ENCODE results near the gene NOL4L.

The NOL4L gene

DNA sequence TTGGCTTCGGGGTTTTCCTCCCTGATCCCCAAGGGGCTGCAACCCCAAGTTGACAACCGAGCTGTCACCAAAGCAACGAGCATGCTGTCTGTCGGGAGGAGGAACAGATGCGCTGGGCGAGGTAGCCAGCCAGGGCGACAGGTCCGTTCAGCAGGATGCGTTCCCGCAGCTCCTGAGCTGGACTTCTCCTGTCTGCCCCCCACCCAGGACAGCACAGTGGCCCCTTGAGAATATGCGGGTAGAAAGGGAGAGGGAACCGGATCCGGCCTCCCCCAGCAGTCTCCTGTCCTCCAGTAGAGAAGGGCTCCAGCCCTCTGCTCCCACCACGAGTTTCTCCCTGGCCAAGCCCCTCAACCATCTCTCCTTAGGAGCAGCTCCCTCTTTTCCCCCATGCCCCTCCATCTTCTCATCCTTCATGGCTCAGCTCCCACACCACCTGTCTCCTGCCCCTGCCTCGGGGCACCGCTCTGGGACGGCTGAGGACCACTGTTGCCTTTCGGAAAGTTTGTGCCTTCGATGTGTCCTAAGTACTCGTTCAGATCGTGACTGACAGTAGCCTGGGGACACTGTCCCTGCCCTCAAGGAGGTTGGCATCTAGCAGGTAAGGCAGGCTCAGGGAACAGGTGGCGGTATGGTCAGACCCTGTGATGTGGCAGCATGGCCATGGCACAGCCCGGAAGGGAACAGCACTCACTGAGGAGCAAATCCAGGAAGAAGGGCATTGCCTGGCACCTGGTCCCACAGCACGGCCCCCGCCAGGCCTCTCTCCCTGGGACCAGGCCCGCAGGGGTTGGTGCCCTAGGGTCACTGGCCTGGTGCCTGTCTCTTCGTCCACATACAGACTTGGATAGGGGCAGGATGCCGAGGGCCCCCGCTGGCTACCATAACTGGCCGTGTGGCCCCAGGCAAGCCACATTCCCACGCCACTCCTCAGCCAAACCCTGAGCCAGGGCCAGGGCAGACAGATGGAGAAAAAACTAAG lies 130.7 kb downstream of the NOL4L start:
- Histone ChIP-seq H3K36me3 (ENCODE audit: control insufficient read depth in 1 of 2, insufficient read depth in 2 of 2, low read length in 2 of 2) (peaks cover 76 to 77% of the 10 kb centered on the region in 2 experiments), H3K9ac (ENCODE audit: low read length) (no peak overlapping the region), H3K4me3 (ENCODE audit: low read depth, low read length) (no peak overlapping the region), H4K12ac (ENCODE audit: low read depth, low read length) (no peak overlapping the region), H4K91ac (ENCODE audit: low read depth, low read length) (no peak overlapping the region), H3K4me1 (ENCODE audit: control insufficient read depth in 1 of 2, insufficient read depth in 2 of 2, low read length in 2 of 2) (peaks cover 22 to 30% of the 10 kb centered on the region in 2 experiments), H2AK5ac (ENCODE audit: low read length) (no peak overlapping the region), H2BK120ac (ENCODE audit: insufficient read depth, low read length, poor library complexity) (no peak overlapping the region), H4K8ac (ENCODE audit: low read depth, low read length) (no peak overlapping the region), H2BK12ac (ENCODE audit: low read length) (no peak overlapping the region), H2AFZ (ENCODE audit: insufficient read depth, low read length, poor library complexity) (no peak overlapping the region), H3K27me3 (ENCODE audit: insufficient read depth, low read length) (no peaks in the 10 kb centered on the region), H3K18ac (ENCODE audit: low read length) (peak overlapping the region; percentile 0), H2BK5ac (ENCODE audit: low read depth, low read length, poor library complexity) (no peak overlapping the region), H3K4ac (ENCODE audit: low read depth, low read length) (no peak overlapping the region), H3K79me2 (ENCODE audit: control insufficient read depth, insufficient read depth, low read length, poor library complexity) (peaks cover 2% of the 10 kb centered on the region), H3K14ac (ENCODE audit: low read length) (no peak overlapping the region), H3K27ac (ENCODE audit: low read depth, low read length) (no peak overlapping the region), H3K9me3 (ENCODE audit: insufficient read depth, low read depth, low read length) (peaks cover 3% of the 10 kb centered on the region), H3K23ac (ENCODE audit: low read length) (no peak overlapping the region), H3K79me1 (ENCODE audit: low read length) (peaks cover 8% of the 10 kb centered on the region), H3K4me2 (ENCODE audit: low read length) (no peak overlapping the region)
- DNase-seq = peak in 1 of 2 donors; percentile 44
- no CpG with 5 or more reads among the region's 31 CpGs for WGBS (ENCODE audit: extremely low coverage, insufficient coverage, insufficient read length)

DNA sequence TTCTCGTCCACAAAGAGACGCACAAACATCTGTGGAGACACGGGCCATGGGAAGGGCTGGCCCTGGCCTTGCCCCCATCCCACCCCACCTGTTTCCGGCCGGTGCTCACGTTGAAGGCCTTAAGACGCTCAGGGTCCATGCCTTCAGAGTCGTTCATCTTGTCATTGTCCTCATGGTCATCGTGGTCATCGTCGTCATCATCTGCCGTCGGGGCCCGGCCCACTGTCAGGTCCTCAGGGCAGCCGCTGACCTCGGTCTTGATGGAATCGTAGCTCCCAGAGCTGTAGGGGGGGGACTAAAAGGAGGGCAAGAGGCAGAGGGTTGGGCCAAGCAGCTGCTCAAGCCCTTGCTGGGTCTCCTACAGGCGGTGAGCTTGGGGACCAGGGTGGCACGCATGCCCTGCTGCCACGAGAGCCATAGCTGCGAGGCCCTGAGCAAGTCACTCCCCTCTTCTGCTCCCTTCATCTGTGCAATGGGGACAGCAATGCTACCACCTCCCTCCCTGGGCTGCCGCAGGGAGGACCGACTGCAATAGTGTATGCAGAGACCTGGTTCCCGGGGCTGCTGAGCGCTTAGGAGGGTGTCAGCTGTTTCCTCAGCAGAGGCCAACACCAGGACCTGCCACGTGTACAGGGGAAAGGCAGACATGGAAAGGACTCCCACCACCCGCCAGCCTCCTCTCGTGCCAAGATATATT lies 131.5 kb downstream of the NOL4L start:
- H4K8ac ChIP-seq (ENCODE audit: low read depth, low read length) = no peak overlapping the region

GRCh38 chr20:32452776-32453466 lies 132.2 kb downstream of the NOL4L start:
- Histone ChIP-seq H3K4ac (ENCODE audit: low read depth, low read length) (no peak overlapping the region), H3K4me2 (ENCODE audit: low read length) (no peak overlapping the region), H2BK12ac (ENCODE audit: low read length) (no peak overlapping the region), H3K9me3 (ENCODE audit: insufficient read depth, low read depth, low read length) (peaks cover 3% of the 10 kb centered on the region), H3K23ac (ENCODE audit: low read length) (no peak overlapping the region), H4K12ac (ENCODE audit: low read depth, low read length) (no peak overlapping the region), H3K27ac (ENCODE audit: low read depth, low read length) (no peak overlapping the region), H3K14ac (ENCODE audit: low read length) (no peak overlapping the region), H3K18ac (ENCODE audit: low read length) (no peak overlapping the region), H3K9ac (ENCODE audit: low read length) (no peak overlapping the region), H4K8ac (ENCODE audit: low read depth, low read length) (no peak overlapping the region), H3K36me3 (ENCODE audit: control insufficient read depth in 1 of 2, insufficient read depth in 2 of 2, low read length in 2 of 2) (peaks cover 81 to 82% of the 10 kb centered on the region in 2 experiments), H4K91ac (ENCODE audit: low read depth, low read length) (no peak overlapping the region), H3K79me1 (ENCODE audit: low read length) (peaks cover 8% of the 10 kb centered on the region), H3K27me3 (ENCODE audit: insufficient read depth, low read length) (no peaks in the 10 kb centered on the region), H2BK120ac (ENCODE audit: insufficient read depth, low read length, poor library complexity) (no peak overlapping the region), H2BK5ac (ENCODE audit: low read depth, low read length, poor library complexity) (no peak overlapping the region), H2AFZ (ENCODE audit: insufficient read depth, low read length, poor library complexity) (no peak overlapping the region), H2AK5ac (ENCODE audit: low read length) (no peak overlapping the region), H3K4me3 (ENCODE audit: low read depth, low read length) (no peak overlapping the region), H3K79me2 (ENCODE audit: control insufficient read depth, insufficient read depth, low read length, poor library complexity) (peaks cover 2% of the 10 kb centered on the region), H3K4me1 (ENCODE audit: control insufficient read depth in 1 of 2, insufficient read depth in 2 of 2, low read length in 2 of 2) (peaks cover 15 to 21% of the 10 kb centered on the region in 2 experiments)
- no peak for DNase-seq
- WGBS (ENCODE audit: extremely low coverage, insufficient coverage, insufficient read length) = no CpG with 5 or more reads among the region's 24 CpGs

More for the DNA sequence above, 131.5 kb downstream of the NOL4L start:
- Histone ChIP-seq H2AK5ac (ENCODE audit: low read length) (no peak overlapping the region), H3K14ac (ENCODE audit: low read length) (no peak overlapping the region), H2BK120ac (ENCODE audit: insufficient read depth, low read length, poor library complexity) (no peak overlapping the region), H3K23ac (ENCODE audit: low read length) (no peak overlapping the region), H3K9ac (ENCODE audit: low read length) (no peak overlapping the region), H4K12ac (ENCODE audit: low read depth, low read length) (no peak overlapping the region), H3K18ac (ENCODE audit: low read length) (no peak overlapping the region), H2BK12ac (ENCODE audit: low read length) (no peak overlapping the region), H3K4me1 (ENCODE audit: control insufficient read depth in 1 of 2, insufficient read depth in 2 of 2, low read length in 2 of 2) (peaks cover 22 to 28% of the 10 kb centered on the region in 2 experiments), H4K91ac (ENCODE audit: low read depth, low read length) (no peak overlapping the region), H3K9me3 (ENCODE audit: insufficient read depth, low read depth, low read length) (peaks cover 3% of the 10 kb centered on the region), H3K79me2 (ENCODE audit: control insufficient read depth, insufficient read depth, low read length, poor library complexity) (peaks cover 2% of the 10 kb centered on the region), H2BK5ac (ENCODE audit: low read depth, low read length, poor library complexity) (no peak overlapping the region), H2AFZ (ENCODE audit: insufficient read depth, low read length, poor library complexity) (no peak overlapping the region), H3K79me1 (ENCODE audit: low read length) (peaks cover 8% of the 10 kb centered on the region), H3K4ac (ENCODE audit: low read depth, low read length) (no peak overlapping the region), H3K27me3 (ENCODE audit: insufficient read depth, low read length) (no peaks in the 10 kb centered on the region), H3K27ac (ENCODE audit: low read depth, low read length) (no peak overlapping the region), H3K4me3 (ENCODE audit: low read depth, low read length) (no peak overlapping the region), H3K4me2 (ENCODE audit: low read length) (no peak overlapping the region), H3K36me3 (ENCODE audit: control insufficient read depth in 1 of 2, insufficient read depth in 2 of 2, low read length in 2 of 2) (peaks cover 77 to 79% of the 10 kb centered on the region in 2 experiments)
- no peak for DNase-seq
- no CpG with 5 or more reads among the region's 28 CpGs for WGBS (ENCODE audit: extremely low coverage, insufficient coverage, insufficient read length)
